COLO829 (cell line): ENCODE results near the gene RMP24.
"Not testable (repeated sequence)": the region's sequence is repeated elsewhere in the genome, so short reads cannot be mapped to it uniquely, and the experiment has no call there.

Experiments
- DNase-seq: peaks from one replicate; pipeline ENCODE4 v3.0.0; 2012; ENCODE audit warnings: low spot score

Gene RMP24

GRCh38 chr18:35968278-35968880 is 4.1 kb upstream of the RMP24 start:
- DNase-seq: no peak

- DNase-seq: no peak
These were observed 2.8 kb upstream of the RMP24 start for GRCh38 chr18:35969676-35970075.

- no peak for DNase-seq
These were observed 750 bp upstream of the RMP24 start for GRCh38 chr18:35971661-35972196.

- no peak for DNase-seq
These were observed 1.2 kb downstream of the RMP24 start for GRCh38 chr18:35973650-35974049.

- DNase-seq: peak; percentile 26
These were observed 1.7 kb downstream of the RMP24 start for GRCh38 chr18:35974181-35974580.

GRCh38 chr18:35979112-35979511 is 6.6 kb downstream of the RMP24 start:
- no peak for DNase-seq

- DNase-seq: no peak
These were observed 10.1 kb downstream of the RMP24 start for GRCh38 chr18:35982409-35983114.

- DNase-seq: no peak
These were observed 10.7 kb downstream of the RMP24 start for GRCh38 chr18:35983147-35983546.

- DNase-seq: no peak
These were observed 11.3 kb downstream of the RMP24 start for GRCh38 chr18:35983818-35984217.

GRCh38 chr18:35991696-35992095 is 19.2 kb downstream of the RMP24 start:
- DNase-seq: peak; percentile 59

- no peak for DNase-seq
These were observed 20.5 kb downstream of the RMP24 start for GRCh38 chr18:35993013-35993412.

GRCh38 chr18:35998967-35999366 is 26.5 kb downstream of the RMP24 start:
- no peak for DNase-seq

GRCh38 chr18:35999925-36000324 is 27.4 kb downstream of the RMP24 start:
- no peak for DNase-seq

- no peak for DNase-seq
These were observed 34.5 kb downstream of the RMP24 start for GRCh38 chr18:36006997-36007396.

GRCh38 chr18:36009214-36009613 is 36.7 kb downstream of the RMP24 start:
- no peak for DNase-seq

- DNase-seq: no peak
These were observed 40.4 kb downstream of the RMP24 start for GRCh38 chr18:36012891-36013290.

- no peak for DNase-seq
These were observed 43.1 kb downstream of the RMP24 start for GRCh38 chr18:36015629-36016028.

- DNase-seq: no peak
These were observed 44.8 kb downstream of the RMP24 start for GRCh38 chr18:36017232-36017631.

- DNase-seq: no peak
These were observed 47.8 kb downstream of the RMP24 start for GRCh38 chr18:36020174-36020711.

- peak; percentile 8 for DNase-seq
These were observed 50.9 kb downstream of the RMP24 start for GRCh38 chr18:36023336-36023735.

- not testable (repeated sequence) for DNase-seq
These were observed 51.8 kb downstream of the RMP24 start for GRCh38 chr18:36024241-36024640.

GRCh38 chr18:36025025-36025424 is 52.5 kb downstream of the RMP24 start:
- DNase-seq: no peak

- DNase-seq: no peak
These were observed 56.4 kb downstream of the RMP24 start for GRCh38 chr18:36028859-36029258.
